Neutrophil (primary cell): ENCODE results near the gene PCDHGB1.

ENCODE experiments used
- H3K27ac ChIP-seq: fragments of 200-600 bp; sonication (generic); 2 replicates; pipeline ENCODE4 v1.5.1; 2016; ENCODE audit warnings: mild to moderate bottlenecking, moderate library complexity
- H3K27me3 ChIP-seq: fragments of 200-600 bp; sonication (generic); 2 replicates; pipeline ENCODE4 v1.6.0; 2016; ENCODE audit warnings: mild to moderate bottlenecking
- H3K36me3 ChIP-seq: fragments of 200-600 bp; sonication (generic); 2 replicates; pipeline ENCODE4 v1.5.1; 2017
- H3K4me1 ChIP-seq, 2 experiments: fragments of 200-600 bp in 1 of 2; sonication (generic) in 1 of 2; 1 replicate in 1 of 2; 2 replicates in 1 of 2; pipeline versions ENCODE4 v1.5.1 to v1.6.1; 2013 to 2016; ENCODE audit warnings: low read depth in 1 of 2, low read length in 1 of 2, mild to moderate bottlenecking in 1 of 2, moderate library complexity in 1 of 2; ENCODE audit not compliant: control insufficient read depth in 1 of 2, insufficient read depth in 1 of 2
- H3K4me3 ChIP-seq, 2 experiments: fragments of 200-600 bp in 1 of 2; sonication (generic) in 1 of 2; 1 replicate in 1 of 2; 2 replicates in 1 of 2; pipeline ENCODE4 v1.5.1; 2013 to 2016; ENCODE audit warnings: low read depth in 1 of 2, low read length in 1 of 2, mild to moderate bottlenecking in 1 of 2, moderate library complexity in 1 of 2
- H3K9me3 ChIP-seq: fragments of 200-600 bp; sonication (generic); 2 replicates; pipeline ENCODE4 v1.5.1; 2016
- CTCF ChIP-seq: fragments of 200-600 bp; sonication (generic); IDR thresholded peaks from 2 replicates; pipeline ENCODE4 v1.5.1; 2016; ENCODE audit warnings: antibody characterized with exemption

PCDHGB1 gene

GRCh38 chr5:141363952-141364660, 14.2 kb downstream of the PCDHGB1 start, which contains the start of gene PCDHGA5:
Gene PCDHGA5, plus strand, starts transcription at chr5:141364162. Its CDS starts 169 bp downstream, at chr5:141364331.
- Histone ChIP-seq H3K9me3 (peaks cover 51% of the 10 kb centered on the region), H3K4me3 (no peak within 1 kb of the TSS), H3K27me3 (peaks cover 100% of the 10 kb centered on the region), H3K27ac (no peak within 1 kb of the TSS), H3K4me1 (no peaks in the 10 kb centered on the region), H3K36me3 (no peaks in the 10 kb centered on the region)
- TF ChIP-seq CTCF = no peak

DNA sequence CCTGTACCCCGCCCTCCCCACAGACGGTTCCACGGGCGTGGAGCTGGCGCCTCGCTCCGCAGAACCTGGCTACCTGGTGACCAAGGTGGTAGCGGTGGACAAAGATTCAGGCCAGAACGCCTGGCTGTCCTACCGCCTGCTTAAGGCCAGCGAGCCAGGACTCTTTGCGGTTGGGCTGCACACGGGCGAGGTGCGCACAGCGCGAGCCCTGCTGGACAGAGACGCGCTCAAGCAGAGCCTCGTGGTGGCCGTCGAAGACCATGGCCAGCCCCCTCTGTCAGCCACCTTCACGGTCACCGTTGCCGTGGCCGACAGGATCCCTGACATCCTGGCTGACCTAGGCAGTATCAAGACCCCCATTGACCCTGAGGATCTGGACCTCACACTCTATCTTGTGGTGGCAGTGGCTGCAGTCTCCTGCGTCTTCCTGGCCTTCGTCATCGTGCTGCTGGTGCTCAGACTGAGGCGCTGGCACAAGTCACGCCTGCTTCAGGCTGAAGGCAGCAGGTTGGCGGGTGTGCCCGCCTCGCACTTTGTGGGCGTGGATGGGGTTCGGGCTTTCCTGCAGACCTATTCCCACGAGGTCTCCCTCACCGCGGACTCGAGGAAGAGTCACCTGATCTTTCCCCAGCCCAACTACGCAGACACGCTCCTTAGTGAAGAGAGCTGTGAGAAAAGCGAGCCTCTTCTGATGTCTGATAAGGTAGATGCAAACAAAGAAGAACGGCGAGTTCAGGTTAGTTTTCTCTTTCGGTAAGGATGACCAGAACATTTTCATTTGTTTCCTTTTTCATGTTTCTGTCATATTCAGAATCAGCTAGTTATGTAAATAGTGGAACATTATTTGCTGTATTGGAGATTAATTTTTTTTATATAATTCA, 16.4 kb downstream of the PCDHGB1 start:
- H3K27ac ChIP-seq = no peak overlapping the region
- H3K27me3 ChIP-seq = peaks cover 100% of the 10 kb centered on the region
- no peak for TF ChIP-seq CTCF
- no peak overlapping the region for H3K4me3 ChIP-seq
- H3K9me3 ChIP-seq = peaks cover 43% of the 10 kb centered on the region
- H3K4me1 ChIP-seq = no peaks in the 10 kb centered on the region
- no peaks in the 10 kb centered on the region for H3K36me3 ChIP-seq

DNA sequence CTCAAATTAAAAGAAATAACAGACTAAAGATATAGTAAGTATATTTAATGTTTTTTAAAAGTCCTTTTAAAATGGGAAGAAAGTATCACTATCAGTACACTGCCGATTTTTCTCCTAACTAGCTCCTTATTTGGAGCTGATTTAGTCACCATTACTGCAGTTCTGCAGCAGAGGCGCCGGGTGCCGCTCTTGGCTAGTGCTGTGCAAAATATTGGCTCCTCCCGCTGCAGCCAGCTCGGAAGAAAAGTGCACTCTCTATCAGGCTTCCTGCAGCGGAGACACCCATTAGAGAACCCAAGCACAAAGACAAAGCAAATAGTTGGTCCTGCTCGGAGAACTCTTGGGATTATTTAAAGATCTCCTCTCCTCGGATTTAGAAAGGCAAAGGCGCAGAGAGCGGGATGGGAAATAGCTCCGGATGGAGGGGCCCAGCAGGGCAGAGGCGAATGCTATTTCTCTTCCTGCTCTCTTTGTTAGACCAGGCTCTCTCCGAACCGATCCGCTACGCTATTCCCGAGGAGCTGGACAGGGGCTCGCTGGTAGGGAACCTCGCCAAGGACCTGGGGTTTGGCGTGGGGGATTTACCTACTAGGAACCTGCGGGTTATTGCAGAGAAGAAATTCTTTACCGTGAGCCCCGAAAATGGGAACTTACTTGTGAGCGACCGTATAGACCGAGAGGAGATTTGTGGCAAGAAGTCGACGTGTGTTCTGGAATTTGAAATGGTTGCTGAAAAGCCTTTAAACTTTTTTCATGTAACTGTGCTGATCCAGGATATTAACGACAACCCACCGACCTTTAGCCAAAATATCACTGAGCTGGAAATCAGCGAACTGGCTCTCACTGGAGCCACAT, 20.3 kb downstream of the PCDHGB1 start, which contains the start of gene PCDHGB3:
Gene PCDHGB3 (plus strand): TSS at position 249 of the 855 bp plus-strand sequence. CDS start 153 bp downstream, at position 402.
- Histone ChIP-seq H3K27ac (no peak within 1 kb of the TSS), H3K4me3 (no peak within 1 kb of the TSS), H3K9me3 (peaks cover 44% of the 10 kb centered on the region), H3K4me1 (no peaks in the 10 kb centered on the region), H3K36me3 (no peaks in the 10 kb centered on the region), H3K27me3 (peaks cover 100% of the 10 kb centered on the region)
- no peak for TF ChIP-seq CTCF

DNA sequence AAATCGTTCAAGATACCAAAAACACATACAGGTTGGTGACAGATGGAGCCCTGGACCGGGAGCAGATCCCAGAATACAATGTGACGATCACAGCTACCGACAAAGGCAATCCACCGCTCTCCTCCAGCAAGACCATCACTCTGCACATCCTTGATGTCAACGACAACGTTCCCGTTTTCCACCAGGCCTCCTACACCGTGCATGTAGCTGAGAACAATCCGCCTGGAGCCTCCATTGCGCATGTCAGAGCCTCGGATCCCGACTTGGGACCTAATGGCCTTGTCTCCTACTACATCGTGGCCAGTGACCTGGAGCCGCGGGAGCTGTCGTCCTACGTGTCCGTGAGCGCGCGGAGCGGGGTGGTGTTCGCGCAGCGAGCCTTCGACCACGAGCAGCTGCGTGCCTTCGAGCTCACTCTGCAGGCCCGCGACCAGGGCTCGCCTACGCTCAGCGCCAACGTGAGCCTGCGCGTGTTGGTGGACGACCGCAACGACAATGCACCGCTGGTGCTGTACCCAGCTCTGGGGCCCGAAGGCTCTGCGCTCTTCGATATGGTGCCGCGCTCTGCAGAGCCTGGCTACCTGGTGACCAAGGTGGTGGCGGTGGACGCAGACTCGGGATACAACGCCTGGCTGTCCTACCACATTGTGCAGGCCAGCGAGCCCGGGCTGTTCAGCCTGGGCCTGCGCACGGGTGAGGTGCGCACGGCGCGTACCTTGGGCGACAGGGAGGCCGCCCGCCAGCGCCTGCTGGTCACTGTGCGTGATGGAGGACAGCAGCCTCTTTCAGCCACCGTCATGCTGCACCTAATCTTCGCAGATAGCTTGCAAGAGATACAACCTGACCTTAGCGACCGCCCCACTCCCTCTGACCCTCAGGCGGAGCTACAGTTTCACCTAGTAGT, 21.9 kb downstream of the PCDHGB1 start:
- Histone ChIP-seq H3K4me3 (no peak overlapping the region), H3K9me3 (peaks cover 40% of the 10 kb centered on the region), H3K27me3 (peaks cover 97% of the 10 kb centered on the region), H3K27ac (no peak overlapping the region), H3K36me3 (no peaks in the 10 kb centered on the region), H3K4me1 (no peaks in the 10 kb centered on the region)
- no peak for TF ChIP-seq CTCF
